ENCODE measurements around the gene ANKRD55. TPM values are rescaled to one million over a fixed set of nuclear protein-coding genes. Genes with fewer than 3 reads are reported as not detected.

The ANKRD55 gene
- total RNA-seq, 1 donor from 2014 or later = not detected

- H3K4me1 Mint-ChIP-seq (ENCODE audit: unreplicated experiment) = peaks cover 8% of the 10 kb centered on the region
- no peak overlapping the region for H3K27ac Mint-ChIP-seq
- H3K36me3 Mint-ChIP-seq = peaks cover 3% of the 10 kb centered on the region
- no peak for TF ChIP-seq CTCF (conservative IDR thresholded peaks at IDR 0.05)
- H3K9me3 Mint-ChIP-seq = peaks cover 11% of the 10 kb centered on the region
- DNase-seq (ENCODE audit: extremely low spot score, unreplicated experiment) = no peak
- H3K27me3 Mint-ChIP-seq = no peaks in the 10 kb centered on the region
- H3K4me3 Mint-ChIP-seq = no peak overlapping the region
These were observed 136.1 kb downstream of the ANKRD55 start for GRCh38 chr5:56097055-56097454.

- no peak for TF ChIP-seq CTCF (conservative IDR thresholded peaks at IDR 0.05)
These were observed 137.5 kb downstream of the ANKRD55 start for GRCh38 chr5:56095579-56096102.

GRCh38 chr5:56094579-56095361, 138.4 kb downstream of the ANKRD55 start:
- Mint-ChIP-seq H3K4me3 (no peak overlapping the region), H3K27ac (no peak overlapping the region), H3K36me3 (peaks cover 3% of the 10 kb centered on the region), H3K9me3 (peaks cover 8% of the 10 kb centered on the region), H3K4me1 (ENCODE audit: unreplicated experiment) (peaks cover 13% of the 10 kb centered on the region), H3K27me3 (no peaks in the 10 kb centered on the region)
- DNase-seq (ENCODE audit: extremely low spot score, unreplicated experiment) = no peak
- TF ChIP-seq CTCF (conservative IDR thresholded peaks at IDR 0.05) = no peak

More at GRCh38 chr5:56095579-56096102, 137.5 kb downstream of the ANKRD55 start:
- H3K4me1 Mint-ChIP-seq (ENCODE audit: unreplicated experiment) = peaks cover 13% of the 10 kb centered on the region
- H3K27me3 Mint-ChIP-seq = no peaks in the 10 kb centered on the region
- peaks cover 3% of the 10 kb centered on the region for H3K36me3 Mint-ChIP-seq
- peak overlapping the region; percentile 5 for H3K4me3 Mint-ChIP-seq
- no peak overlapping the region for H3K27ac Mint-ChIP-seq
- H3K9me3 Mint-ChIP-seq = peaks cover 8% of the 10 kb centered on the region
- no peak for DNase-seq (ENCODE audit: extremely low spot score, unreplicated experiment)

- Mint-ChIP-seq H3K4me1 (ENCODE audit: unreplicated experiment) (peaks cover 8% of the 10 kb centered on the region), H3K9me3 (peaks cover 2% of the 10 kb centered on the region), H3K36me3 (no peaks in the 10 kb centered on the region), H3K27ac (no peak overlapping the region), H3K27me3 (no peaks in the 10 kb centered on the region), H3K4me3 (no peak overlapping the region)
- DNase-seq (ENCODE audit: extremely low spot score, unreplicated experiment) = no peak
- no peak for TF ChIP-seq CTCF (conservative IDR thresholded peaks at IDR 0.05)
These were observed 139.2 kb downstream of the ANKRD55 start for GRCh38 chr5:56093970-56094369.

GRCh38 chr5:56092115-56092514, 141.0 kb downstream of the ANKRD55 start:
- Mint-ChIP-seq H3K9me3 (no peaks in the 10 kb centered on the region), H3K4me1 (ENCODE audit: unreplicated experiment) (peaks cover 5% of the 10 kb centered on the region), H3K27me3 (no peaks in the 10 kb centered on the region), H3K36me3 (no peaks in the 10 kb centered on the region), H3K4me3 (no peak overlapping the region), H3K27ac (no peak overlapping the region)
- no peak for DNase-seq (ENCODE audit: extremely low spot score, unreplicated experiment)
- no peak for TF ChIP-seq CTCF (conservative IDR thresholded peaks at IDR 0.05)

Measured in type B pancreatic cell (in vitro differentiated cells).